Liver (tissue), 9 donors: ENCODE measurements around the gene PCDHB6. TPM values are rescaled to one million over a fixed set of nuclear protein-coding genes. Genes with fewer than 3 reads are reported as not detected.
"Not testable (repeated sequence)": the region's sequence is repeated elsewhere in the genome, so short reads cannot be mapped to it uniquely, and the experiment has no call there.

Experiments used
- DNase-seq: peaks from one replicate; pipeline ENCODE4 v3.0.0-alpha.2; 2017; ENCODE audit warnings: low spot score
- H3K27ac ChIP-seq, 2 donors: one replicate each; pipeline ENCODE4 v1.7.0; 2013; ENCODE audit warnings: inconsistent platforms in 2 of 2, low read length in 2 of 2, control low read depth in 1 of 2, low read depth in 1 of 2, mild to moderate bottlenecking in 1 of 2
- H3K27me3 ChIP-seq, 4 donors: one replicate each; pipeline versions ENCODE4 v1.6.1 to v1.7.0; 2013; ENCODE audit warnings: low read length in 3 of 4, inconsistent platforms in 1 of 4, mild to moderate bottlenecking in 1 of 4, moderate library complexity in 1 of 4; ENCODE audit not compliant: control insufficient read depth in 4 of 4, insufficient read depth in 4 of 4
- H3K36me3 ChIP-seq, 4 donors: one replicate each; pipeline versions ENCODE4 v1.6.1 to v1.7.0; 2013; ENCODE audit warnings: low read length in 3 of 4, mild to moderate bottlenecking in 3 of 4, low read depth in 1 of 4, moderate library complexity in 1 of 4; ENCODE audit not compliant: control insufficient read depth in 4 of 4, insufficient read depth in 3 of 4
- H3K4me1 ChIP-seq, 4 donors: one replicate each; pipeline versions ENCODE4 v1.6.1 to v1.7.0; 2013; ENCODE audit warnings: low read length in 3 of 4, mild to moderate bottlenecking in 3 of 4, moderate library complexity in 1 of 4; ENCODE audit not compliant: control insufficient read depth in 4 of 4, insufficient read depth in 4 of 4
- H3K4me3 ChIP-seq, 3 donors: one replicate each; pipeline versions ENCODE4 v1.6.1 to v1.7.0; 2013; ENCODE audit warnings: low read length in 3 of 3, control low read depth in 1 of 3, low read depth in 1 of 3, mild to moderate bottlenecking in 1 of 3
- H3K9ac ChIP-seq, 2 donors: one replicate each; pipeline ENCODE4 v1.7.0; 2013; ENCODE audit warnings: low read length in 2 of 2, mild to moderate bottlenecking in 2 of 2, moderate library complexity in 2 of 2, control low read depth in 1 of 2, low read depth in 1 of 2
- H3K9me3 ChIP-seq, 4 donors: one replicate each; pipeline versions ENCODE4 v1.6.1 to v1.7.0; 2013; ENCODE audit warnings: low read length in 3 of 4; ENCODE audit not compliant: control insufficient read depth in 4 of 4
- EGR1 ChIP-seq, 2 donors: IDR thresholded peaks; 2 replicates each; pipeline ENCODE4 v1.6.1; 2016 to 2018; ENCODE audit warnings: antibody characterized with exemption in 2 of 2, low read depth in 2 of 2
- FOXA1 ChIP-seq: IDR thresholded peaks from 2 replicates; pipeline ENCODE4 v1.6.1; 2016; ENCODE audit warnings: antibody characterized with exemption
- FOXA2 ChIP-seq: IDR thresholded peaks from 2 replicates; pipeline ENCODE4 v1.6.1; 2016; ENCODE audit warnings: antibody characterized with exemption
- GABPA ChIP-seq, 2 donors: IDR thresholded peaks in 1 of 2; conservative IDR thresholded peaks in 1 of 2; 2 replicates each; pipeline ENCODE4 v1.6.1; 2016; ENCODE audit warnings: antibody characterized with exemption in 2 of 2, mild to moderate bottlenecking in 1 of 2, moderate library complexity in 1 of 2
- HNF4A ChIP-seq, 2 donors: conservative IDR thresholded peaks; 2 replicates each; pipeline ENCODE4 v1.6.1; 2016; ENCODE audit warnings: antibody characterized with exemption in 2 of 2, mild to moderate bottlenecking in 2 of 2
- HNF4G ChIP-seq: IDR thresholded peaks from 2 replicates; pipeline ENCODE4 v1.6.1; 2016; ENCODE audit warnings: antibody characterized with exemption
- JUND ChIP-seq, 2 donors: IDR thresholded peaks; 2 replicates each; pipeline ENCODE4 v1.6.1; 2016; ENCODE audit warnings: antibody characterized with exemption in 2 of 2
- NR2F2 ChIP-seq: IDR thresholded peaks from 2 replicates; pipeline ENCODE4 v1.6.1; 2016; ENCODE audit warnings: antibody characterized with exemption
- RAD21 ChIP-seq, 2 donors: IDR thresholded peaks; 2 replicates each; pipeline ENCODE4 v1.6.1; 2016; ENCODE audit warnings: antibody characterized with exemption in 2 of 2, mild to moderate bottlenecking in 2 of 2
- RXRA ChIP-seq, 2 donors: IDR thresholded peaks; 2 replicates each; pipeline ENCODE4 v1.6.1; 2017 to 2018; ENCODE audit warnings: antibody characterized with exemption in 2 of 2, mild to moderate bottlenecking in 1 of 2
- TAF1 ChIP-seq: conservative IDR thresholded peaks from 2 replicates; pipeline ENCODE4 v1.6.1; 2016; ENCODE audit warnings: antibody characterized with exemption, mild to moderate bottlenecking
- YY1 ChIP-seq: IDR thresholded peaks from 2 replicates; pipeline ENCODE4 v1.6.1; 2016; ENCODE audit warnings: antibody characterized with exemption, mild to moderate bottlenecking
- WGBS: extraction: QIAGEN DNeasy Blood & Tissue Kit; methylation state at CpG from one replicate; pipeline ENCODE4 v1.1.7; 2013; 5-methylcytosine and 5-hydroxymethylcytosine counted together
- polyA plus RNA-seq, 2 donors: library from polyadenylated mRNA; stranded (reverse) in 1 of 2; unstranded in 1 of 2; fragments of 200-250 nt in 1 of 2; fragments of >200 nt in 1 of 2; fragmentation: Nextera tagmentation in 1 of 2; extraction: Ambion mirVana in 1 of 2; gene quantifications; one replicate each; pipeline versions ENCODE4 v1.2.1 to v1.2.3, GENCODE V29; 2013 to 2015
- total RNA-seq, 2 donors: library from RNA; depleted of rRNA; stranded (reverse); fragments of >200 nt; gene quantifications; one replicate each; pipeline ENCODE4 v1.2.3, GENCODE V29; 2014
- TF ChIP-seq, protein P1 (sequence below): fragments of 150-350 bp; IDR thresholded peaks from 2 replicates; pipeline ENCODE4 v1.5.1; 2017; ENCODE audit warnings: improper control_type of control experiment, low read depth, low read length; ENCODE audit not compliant: missing input control
- TF ChIP-seq, protein P2 (sequence below): IDR thresholded peaks from 2 replicates; pipeline ENCODE4 v1.6.1; 2016; ENCODE audit warnings: antibody characterized with exemption
- TF ChIP-seq, protein P3 (sequence below): IDR thresholded peaks from 2 replicates; pipeline ENCODE4 v1.6.1; 2016; ENCODE audit warnings: antibody characterized with exemption
- TF ChIP-seq, protein P4 (sequence below): IDR thresholded peaks from 2 replicates; pipeline ENCODE4 v1.6.1; 2016; ENCODE audit warnings: antibody characterized with exemption
- TF ChIP-seq, protein P5 (sequence below): IDR thresholded peaks from 2 replicates; pipeline ENCODE4 v1.6.1; 2016; ENCODE audit warnings: antibody characterized with exemption, mild to moderate bottlenecking
- donor health status: healthy.
- donor health status: healthy.
- donor health status: healthy.
- donor health status: healthy.
- donor health status: healthy.

Gene PCDHB6
- total and polyA plus RNA-seq, 4 donors, result 0.04 to 0.06 (median 0.05) TPM; not detected in 1

DNA sequence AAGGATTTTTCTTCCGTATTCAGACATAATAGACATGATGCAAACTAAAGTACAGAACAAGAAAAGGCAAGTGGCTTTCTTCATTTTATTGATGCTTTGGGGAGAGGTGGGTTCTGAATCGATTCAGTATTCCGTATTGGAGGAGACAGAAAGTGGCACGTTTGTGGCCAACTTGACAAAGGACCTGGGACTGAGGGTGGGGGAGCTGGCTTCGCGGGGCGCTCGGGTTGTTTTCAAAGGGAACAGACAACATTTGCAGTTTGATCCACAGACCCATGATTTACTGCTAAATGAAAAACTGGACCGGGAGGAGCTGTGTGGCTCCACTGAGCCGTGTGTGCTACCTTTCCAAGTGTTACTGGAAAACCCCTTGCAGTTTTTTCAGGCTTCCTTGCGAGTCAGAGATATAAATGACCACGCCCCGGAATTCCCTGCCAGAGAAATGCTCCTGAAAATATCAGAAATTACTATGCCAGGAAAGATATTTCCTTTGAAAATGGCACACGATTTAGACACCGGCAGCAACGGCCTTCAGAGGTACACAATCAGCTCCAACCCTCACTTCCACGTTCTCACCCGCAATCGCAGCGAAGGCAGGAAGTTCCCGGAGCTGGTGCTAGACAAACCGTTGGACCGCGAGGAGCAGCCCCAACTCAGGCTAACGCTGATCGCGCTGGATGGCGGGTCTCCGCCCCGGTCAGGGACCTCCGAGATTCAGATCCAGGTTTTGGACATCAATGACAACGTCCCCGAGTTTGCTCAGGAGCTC, 551 bp downstream of the PCDHB6 start:
- WGBS, result 33% methylated on average over 33 of the region's 33 CpGs
- no peak for DNase-seq
- H3K4me1 ChIP-seq, result no peaks in the 10 kb centered on the region
- H3K9ac ChIP-seq, result no peak overlapping the region
- H3K27me3 ChIP-seq, result peaks cover 0 to 6% (median 0%) of the 10 kb centered on the region in 4 donors
- TF ChIP-seq HNF4G (no peak), NR2F2 (no peak), RXRA (IDR thresholded peaks at IDR 0.05) (no peak)
- TF ChIP-seq, protein P1, sequence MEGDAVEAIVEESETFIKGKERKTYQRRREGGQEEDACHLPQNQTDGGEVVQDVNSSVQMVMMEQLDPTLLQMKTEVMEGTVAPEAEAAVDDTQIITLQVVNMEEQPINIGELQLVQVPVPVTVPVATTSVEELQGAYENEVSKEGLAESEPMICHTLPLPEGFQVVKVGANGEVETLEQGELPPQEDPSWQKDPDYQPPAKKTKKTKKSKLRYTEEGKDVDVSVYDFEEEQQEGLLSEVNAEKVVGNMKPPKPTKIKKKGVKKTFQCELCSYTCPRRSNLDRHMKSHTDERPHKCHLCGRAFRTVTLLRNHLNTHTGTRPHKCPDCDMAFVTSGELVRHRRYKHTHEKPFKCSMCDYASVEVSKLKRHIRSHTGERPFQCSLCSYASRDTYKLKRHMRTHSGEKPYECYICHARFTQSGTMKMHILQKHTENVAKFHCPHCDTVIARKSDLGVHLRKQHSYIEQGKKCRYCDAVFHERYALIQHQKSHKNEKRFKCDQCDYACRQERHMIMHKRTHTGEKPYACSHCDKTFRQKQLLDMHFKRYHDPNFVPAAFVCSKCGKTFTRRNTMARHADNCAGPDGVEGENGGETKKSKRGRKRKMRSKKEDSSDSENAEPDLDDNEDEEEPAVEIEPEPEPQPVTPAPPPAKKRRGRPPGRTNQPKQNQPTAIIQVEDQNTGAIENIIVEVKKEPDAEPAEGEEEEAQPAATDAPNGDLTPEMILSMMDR, result no peak
- TF ChIP-seq, protein P2, sequence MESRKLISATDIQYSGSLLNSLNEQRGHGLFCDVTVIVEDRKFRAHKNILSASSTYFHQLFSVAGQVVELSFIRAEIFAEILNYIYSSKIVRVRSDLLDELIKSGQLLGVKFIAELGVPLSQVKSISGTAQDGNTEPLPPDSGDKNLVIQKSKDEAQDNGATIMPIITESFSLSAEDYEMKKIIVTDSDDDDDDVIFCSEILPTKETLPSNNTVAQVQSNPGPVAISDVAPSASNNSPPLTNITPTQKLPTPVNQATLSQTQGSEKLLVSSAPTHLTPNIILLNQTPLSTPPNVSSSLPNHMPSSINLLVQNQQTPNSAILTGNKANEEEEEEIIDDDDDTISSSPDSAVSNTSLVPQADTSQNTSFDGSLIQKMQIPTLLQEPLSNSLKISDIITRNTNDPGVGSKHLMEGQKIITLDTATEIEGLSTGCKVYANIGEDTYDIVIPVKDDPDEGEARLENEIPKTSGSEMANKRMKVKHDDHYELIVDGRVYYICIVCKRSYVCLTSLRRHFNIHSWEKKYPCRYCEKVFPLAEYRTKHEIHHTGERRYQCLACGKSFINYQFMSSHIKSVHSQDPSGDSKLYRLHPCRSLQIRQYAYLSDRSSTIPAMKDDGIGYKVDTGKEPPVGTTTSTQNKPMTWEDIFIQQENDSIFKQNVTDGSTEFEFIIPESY, result no peak
- peaks cover 14 to 32% (median 18%) of the 10 kb centered on the region in 4 donors for H3K9me3 ChIP-seq
- no peaks in the 10 kb centered on the region for H3K36me3 ChIP-seq
- no peak overlapping the region for H3K4me3 ChIP-seq
- no peak overlapping the region for H3K27ac ChIP-seq

DNA sequence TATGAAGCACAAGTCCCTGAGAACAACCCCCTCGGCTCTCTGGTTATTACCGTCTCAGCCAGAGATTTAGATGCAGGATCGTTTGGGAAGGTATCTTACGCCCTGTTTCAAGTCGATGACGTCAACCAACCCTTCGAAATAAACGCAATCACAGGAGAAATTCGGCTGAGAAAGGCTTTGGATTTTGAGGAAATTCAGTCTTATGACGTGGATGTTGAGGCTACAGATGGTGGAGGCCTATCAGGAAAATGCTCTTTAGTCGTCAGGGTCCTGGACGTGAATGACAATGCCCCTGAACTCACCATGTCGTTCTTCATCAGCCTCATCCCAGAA, 1.1 kb downstream of the PCDHB6 start:
- H3K27ac ChIP-seq, result no peak overlapping the region
- H3K4me3 ChIP-seq, result no peak overlapping the region
- H3K4me1 ChIP-seq, result no peaks in the 10 kb centered on the region
- 28% methylated on average over 13 of the region's 13 CpGs for WGBS
- no peak for DNase-seq
- peaks cover 0 to 6% (median 0%) of the 10 kb centered on the region in 4 donors for H3K27me3 ChIP-seq
- H3K36me3 ChIP-seq, result no peaks in the 10 kb centered on the region
- TF ChIP-seq RXRA (IDR thresholded peaks at IDR 0.05), result no peak
- TF ChIP-seq, protein P1, result no peak
- no peak for TF ChIP-seq JUND (IDR thresholded peaks at IDR 0.05)
- no peak for TF ChIP-seq TAF1
- TF ChIP-seq, protein P3, sequence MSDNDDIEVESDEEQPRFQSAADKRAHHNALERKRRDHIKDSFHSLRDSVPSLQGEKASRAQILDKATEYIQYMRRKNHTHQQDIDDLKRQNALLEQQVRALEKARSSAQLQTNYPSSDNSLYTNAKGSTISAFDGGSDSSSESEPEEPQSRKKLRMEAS, result no peak
- TF ChIP-seq RAD21 (IDR thresholded peaks at IDR 0.05), result no peak
- no peak for TF ChIP-seq YY1
- TF ChIP-seq, protein P4, sequence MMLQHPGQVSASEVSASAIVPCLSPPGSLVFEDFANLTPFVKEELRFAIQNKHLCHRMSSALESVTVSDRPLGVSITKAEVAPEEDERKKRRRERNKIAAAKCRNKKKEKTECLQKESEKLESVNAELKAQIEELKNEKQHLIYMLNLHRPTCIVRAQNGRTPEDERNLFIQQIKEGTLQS, result no peak
- TF ChIP-seq GABPA (IDR thresholded peaks at IDR 0.05 in 1 of 2, conservative IDR thresholded peaks at IDR 0.05 in 1 of 2), result no peak
- TF ChIP-seq, protein P5, sequence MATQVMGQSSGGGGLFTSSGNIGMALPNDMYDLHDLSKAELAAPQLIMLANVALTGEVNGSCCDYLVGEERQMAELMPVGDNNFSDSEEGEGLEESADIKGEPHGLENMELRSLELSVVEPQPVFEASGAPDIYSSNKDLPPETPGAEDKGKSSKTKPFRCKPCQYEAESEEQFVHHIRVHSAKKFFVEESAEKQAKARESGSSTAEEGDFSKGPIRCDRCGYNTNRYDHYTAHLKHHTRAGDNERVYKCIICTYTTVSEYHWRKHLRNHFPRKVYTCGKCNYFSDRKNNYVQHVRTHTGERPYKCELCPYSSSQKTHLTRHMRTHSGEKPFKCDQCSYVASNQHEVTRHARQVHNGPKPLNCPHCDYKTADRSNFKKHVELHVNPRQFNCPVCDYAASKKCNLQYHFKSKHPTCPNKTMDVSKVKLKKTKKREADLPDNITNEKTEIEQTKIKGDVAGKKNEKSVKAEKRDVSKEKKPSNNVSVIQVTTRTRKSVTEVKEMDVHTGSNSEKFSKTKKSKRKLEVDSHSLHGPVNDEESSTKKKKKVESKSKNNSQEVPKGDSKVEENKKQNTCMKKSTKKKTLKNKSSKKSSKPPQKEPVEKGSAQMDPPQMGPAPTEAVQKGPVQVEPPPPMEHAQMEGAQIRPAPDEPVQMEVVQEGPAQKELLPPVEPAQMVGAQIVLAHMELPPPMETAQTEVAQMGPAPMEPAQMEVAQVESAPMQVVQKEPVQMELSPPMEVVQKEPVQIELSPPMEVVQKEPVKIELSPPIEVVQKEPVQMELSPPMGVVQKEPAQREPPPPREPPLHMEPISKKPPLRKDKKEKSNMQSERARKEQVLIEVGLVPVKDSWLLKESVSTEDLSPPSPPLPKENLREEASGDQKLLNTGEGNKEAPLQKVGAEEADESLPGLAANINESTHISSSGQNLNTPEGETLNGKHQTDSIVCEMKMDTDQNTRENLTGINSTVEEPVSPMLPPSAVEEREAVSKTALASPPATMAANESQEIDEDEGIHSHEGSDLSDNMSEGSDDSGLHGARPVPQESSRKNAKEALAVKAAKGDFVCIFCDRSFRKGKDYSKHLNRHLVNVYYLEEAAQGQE, result no peak
- no peak for TF ChIP-seq NR2F2
- TF ChIP-seq EGR1 (IDR thresholded peaks at IDR 0.05; ENCODE audit: low read depth in 2 of 2), result no peak
- no peak for TF ChIP-seq FOXA1
- no peak for TF ChIP-seq FOXA2
- TF ChIP-seq HNF4G, result no peak
- no peak for TF ChIP-seq HNF4A (conservative IDR thresholded peaks at IDR 0.05)
- no peak overlapping the region for H3K9ac ChIP-seq
- H3K9me3 ChIP-seq, result peaks cover 16 to 38% (median 22%) of the 10 kb centered on the region in 4 donors

DNA sequence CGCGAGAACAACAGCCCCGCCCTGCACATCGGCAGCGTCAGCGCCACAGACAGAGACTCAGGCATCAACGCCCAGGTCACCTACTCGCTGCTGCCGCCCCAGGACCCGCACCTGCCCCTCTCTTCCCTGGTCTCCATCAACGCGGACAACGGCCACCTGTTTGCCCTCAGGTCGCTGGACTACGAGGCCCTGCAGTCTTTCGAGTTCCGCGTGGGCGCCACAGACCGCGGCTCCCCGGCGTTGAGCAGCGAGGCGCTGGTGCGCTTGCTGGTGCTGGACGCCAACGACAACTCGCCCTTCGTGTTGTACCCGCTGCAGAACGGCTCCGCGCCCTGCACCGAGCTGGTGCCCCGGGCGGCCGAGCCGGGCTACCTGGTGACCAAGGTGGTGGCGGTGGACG, 1.8 kb downstream of the PCDHB6 start:
- H3K4me1 ChIP-seq, H3K27me3 ChIP-seq, H3K27ac ChIP-seq, H3K9ac ChIP-seq, H3K36me3 ChIP-seq, DNase-seq, H3K4me3 ChIP-seq: not testable (repeated sequence)
- peaks cover 16 to 44% (median 26%) of the 10 kb centered on the region in 4 donors for H3K9me3 ChIP-seq
- 33% methylated on average over 39 of the region's 41 CpGs for WGBS
